ENCODE measurements around the gene IFNL1. TPM values are rescaled to one million over a fixed set of nuclear protein-coding genes. Genes with fewer than 3 reads are reported as not detected.
"Not testable (repeated sequence)": the region's sequence is repeated elsewhere in the genome, so short reads cannot be mapped to it uniquely, and the experiment has no call there.

The IFNL1 gene
- total and polyA plus RNA-seq, 7 donors = not detected

GRCh38 chr19:39263912-39264305, 32.3 kb upstream of the IFNL1 start:
- no peaks in the 10 kb centered on the region for H3K36me3 ChIP-seq (ENCODE audit: insufficient read depth in 1 of 2, low read depth in 1 of 2)
- TF ChIP-seq CTCF (IDR thresholded peaks at IDR 0.05) = no peak
- no peaks in the 10 kb centered on the region for H3K4me1 ChIP-seq
- no peak for ATAC-seq
- WGBS, 3 donors = 3 to 9% (median 7%) methylated on average over 16 to 17 of the region's 17 CpGs
- H3K9me3 ChIP-seq = no peaks in the 10 kb centered on the region
- H3K27me3 ChIP-seq (ENCODE audit: insufficient read depth in 3 of 3, low read length in 2 of 3) = peaks cover 0 to 66% (median 25%) of the 10 kb centered on the region in 3 donors
- H3K4me3 ChIP-seq = no peak overlapping the region
- no peak overlapping the region for H3K27ac ChIP-seq
- intact Hi-C loops (cut with DNase I) = no loop called here
- no peak for DNase-seq

- H3K27me3 ChIP-seq (ENCODE audit: insufficient read depth in 3 of 3, low read length in 2 of 3) = peaks cover 0 to 65% (median 25%) of the 10 kb centered on the region in 3 donors
- no peak for DNase-seq
- no peaks in the 10 kb centered on the region for H3K36me3 ChIP-seq (ENCODE audit: insufficient read depth in 1 of 2, low read depth in 1 of 2)
- no peak overlapping the region for H3K4me3 ChIP-seq
- H3K9me3 ChIP-seq = no peaks in the 10 kb centered on the region
- TF ChIP-seq CTCF (IDR thresholded peaks at IDR 0.05) = no peak
- no peaks in the 10 kb centered on the region for H3K4me1 ChIP-seq
- ATAC-seq = no peak
- H3K27ac ChIP-seq = no peak overlapping the region
- intact Hi-C loops (cut with DNase I) = no loop called here
- WGBS, 3 donors = 2% methylated on average over 78 to 102 of the region's 102 CpGs
Measured at GRCh38 chr19:39264306-39265290, 31.6 kb upstream of the IFNL1 start.

GRCh38 chr19:39265321-39265916, 30.8 kb upstream of the IFNL1 start:
- H3K4me1 ChIP-seq = no peaks in the 10 kb centered on the region
- H3K36me3 ChIP-seq (ENCODE audit: insufficient read depth in 1 of 2, low read depth in 1 of 2) = no peaks in the 10 kb centered on the region
- no peak for ATAC-seq
- no peak for DNase-seq
- peaks cover 0 to 61% (median 25%) of the 10 kb centered on the region in 3 donors for H3K27me3 ChIP-seq (ENCODE audit: insufficient read depth in 3 of 3, low read length in 2 of 3)
- no peak for TF ChIP-seq CTCF (IDR thresholded peaks at IDR 0.05)
- H3K4me3 ChIP-seq = no peak overlapping the region
- no peaks in the 10 kb centered on the region for H3K9me3 ChIP-seq
- 18% methylated on average over 32 to 39 of the region's 39 CpGs for WGBS, 3 donors
- no peak overlapping the region for H3K27ac ChIP-seq
- intact Hi-C loops (cut with DNase I) = no loop called here

- H3K36me3 ChIP-seq (ENCODE audit: insufficient read depth in 1 of 2, low read depth in 1 of 2); intact Hi-C loops (cut with DNase I); H3K4me3 ChIP-seq; ATAC-seq; DNase-seq; H3K4me1 ChIP-seq; H3K9me3 ChIP-seq; H3K27ac ChIP-seq: not testable (repeated sequence)
- H3K27me3 ChIP-seq (ENCODE audit: insufficient read depth in 3 of 3, low read length in 2 of 3) = peaks cover 0 to 44% (median 23%) of the 10 kb centered on the region in 3 donors
- WGBS, 3 donors = no CpG with 5 or more reads among the region's 1 CpG
Measured at GRCh38 chr19:39268085-39268484, 28.1 kb upstream of the IFNL1 start, which contains the start of gene IFNL2. IFNL2 (plus strand) TSS chr19:39268396; CDS start chr19:39268569, 173 bp downstream.

GRCh38 chr19:39268531-39269223, 27.5 kb upstream of the IFNL1 start:
- 56 to 70% (median 59%) methylated on average over 9 to 10 of the region's 10 CpGs for WGBS, 3 donors
- H3K27ac ChIP-seq; intact Hi-C loops (cut with DNase I); H3K36me3 ChIP-seq (ENCODE audit: insufficient read depth in 1 of 2, low read depth in 1 of 2); H3K4me1 ChIP-seq; ATAC-seq; H3K4me3 ChIP-seq; DNase-seq; H3K9me3 ChIP-seq: not testable (repeated sequence)
- H3K27me3 ChIP-seq (ENCODE audit: insufficient read depth in 3 of 3, low read length in 2 of 3) = peaks cover 0 to 39% (median 20%) of the 10 kb centered on the region in 3 donors

GRCh38 chr19:39269369-39269768, 26.8 kb upstream of the IFNL1 start:
- H3K4me3 ChIP-seq; H3K27ac ChIP-seq; ATAC-seq; H3K4me1 ChIP-seq; intact Hi-C loops (cut with DNase I); DNase-seq; H3K36me3 ChIP-seq (ENCODE audit: insufficient read depth in 1 of 2, low read depth in 1 of 2); H3K9me3 ChIP-seq: not testable (repeated sequence)
- H3K27me3 ChIP-seq (ENCODE audit: insufficient read depth in 3 of 3, low read length in 2 of 3) = peaks cover 0 to 32% (median 14%) of the 10 kb centered on the region in 3 donors
- WGBS, 3 donors = 60 to 73% (median 71%) methylated on average over 7 to 10 of the region's 10 CpGs
